Activated CD4-positive, alpha-beta memory T cell treated with anti-CD3 and anti-CD28 coated beads, Interleukin-2, amount 10 ng/mL, durations not matched to agents 7 days and 5 days (primary cell): ENCODE measurements around the gene EXOC1L. TPM values are rescaled to one million over a fixed set of nuclear protein-coding genes. Genes with fewer than 3 reads are reported as not detected.
"Not testable (repeated sequence)": the region's sequence is repeated elsewhere in the genome, so short reads cannot be mapped to it uniquely, and the experiment has no call there.

ENCODE experiments used
- CTCF ChIA-PET: fragments of 350-600 bp; sonication (Branson Sonifier 250); formaldehyde crosslinking; loops from one replicate; lab custom pipeline; 2021; ENCODE audit warnings: antibody characterized with exemption, inconsistent platforms; lab: Charles Lee
- POLR2A ChIA-PET: fragments of 350-600 bp; sonication (Branson Sonifier 250); formaldehyde crosslinking; loops from one replicate; lab custom pipeline; 2021; ENCODE audit warnings: antibody characterized with exemption; lab: Charles Lee
- DNase-seq: peaks from one replicate; pipeline ENCODE4 v3.0.0-alpha.2; 2020
- H3K27ac Mint-ChIP-seq: one replicate; pipeline ENCODE4 v1.8.0; 2021; ENCODE audit warnings: mild to moderate bottlenecking, mixed read lengths
- H3K27me3 Mint-ChIP-seq: one replicate; pipeline ENCODE4 v1.8.0; 2021; ENCODE audit warnings: mixed read lengths
- H3K36me3 Mint-ChIP-seq: one replicate; pipeline ENCODE4 v1.8.0; 2021; ENCODE audit warnings: low read depth, mixed read lengths
- H3K4me1 Mint-ChIP-seq: one replicate; pipeline ENCODE4 v1.8.0; 2021; ENCODE audit warnings: mixed read lengths
- H3K4me3 Mint-ChIP-seq: one replicate; pipeline ENCODE4 v1.8.0; 2021; ENCODE audit warnings: mild to moderate bottlenecking, mixed read lengths
- H3K9me3 Mint-ChIP-seq: one replicate; pipeline ENCODE4 v1.8.0; 2021; ENCODE audit warnings: mixed read lengths
- total RNA-seq, 2 experiments: library from RNA; stranded (reverse); gene quantifications; one replicate each; pipeline ENCODE4 v1.2.3, GENCODE V29; 2021

EXOC1L gene
- total RNA-seq, 2 experiments from 2014 or later = not detected

DNA sequence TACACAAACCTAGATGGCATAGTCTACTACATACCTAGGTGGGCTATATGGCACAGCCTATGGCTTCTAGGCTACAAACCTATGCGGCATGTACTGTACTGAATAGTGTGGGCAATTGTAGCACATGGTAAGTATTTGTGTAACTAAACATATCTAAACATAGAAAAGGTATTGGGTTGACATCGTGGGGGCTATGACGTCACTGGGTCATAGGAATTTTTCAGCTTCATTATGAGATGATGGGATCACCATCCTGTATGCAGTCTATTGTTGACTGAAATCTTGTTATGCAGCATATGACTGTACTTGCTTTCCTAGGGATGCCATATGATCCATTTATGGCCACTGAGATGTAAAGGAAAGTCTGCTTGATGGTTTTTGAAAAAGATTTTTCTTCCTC, 1.9 kb upstream of the EXOC1L start:
- POLR2A ChIA-PET = no interaction called here

DNA sequence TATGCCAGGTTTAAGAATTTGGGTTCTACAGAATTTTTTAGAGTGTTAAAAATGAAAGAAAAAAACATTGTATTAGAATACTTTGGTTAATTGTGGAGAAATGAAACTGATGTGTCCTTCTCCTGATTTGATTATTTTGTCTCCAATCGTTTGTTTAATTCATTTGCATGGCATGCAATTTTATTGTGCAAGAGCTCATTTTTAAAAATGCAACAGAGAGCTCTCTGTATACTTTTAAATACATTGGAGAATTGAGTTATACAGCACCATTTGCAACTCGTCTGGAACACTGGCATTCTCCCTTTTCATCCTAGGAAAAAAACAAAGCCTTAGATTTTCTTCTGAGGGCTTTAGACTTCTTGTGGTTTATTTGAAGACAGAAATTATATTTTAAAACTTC, 689 bp downstream of the EXOC1L start:
- H3K27me3 Mint-ChIP-seq = peaks cover 18% of the 10 kb centered on the region
- H3K9me3 Mint-ChIP-seq = no peaks in the 10 kb centered on the region
- H3K36me3 Mint-ChIP-seq = no peaks in the 10 kb centered on the region
- ChIA-PET POLR2A (no interaction called here), CTCF (no interaction called here)
- H3K4me3 Mint-ChIP-seq = no peak overlapping the region
- H3K27ac Mint-ChIP-seq = no peak overlapping the region
- no peak for DNase-seq
- no peaks in the 10 kb centered on the region for H3K4me1 Mint-ChIP-seq

More for the DNA sequence above, 1.9 kb upstream of the EXOC1L start:
- H3K4me1 Mint-ChIP-seq = no peaks in the 10 kb centered on the region
- no peaks in the 10 kb centered on the region for H3K9me3 Mint-ChIP-seq
- no peaks in the 10 kb centered on the region for H3K36me3 Mint-ChIP-seq
- DNase-seq = no peak
- CTCF ChIA-PET = no interaction called here
- no peak overlapping the region for H3K27ac Mint-ChIP-seq
- no peak overlapping the region for H3K4me3 Mint-ChIP-seq
- H3K27me3 Mint-ChIP-seq = peaks cover 18% of the 10 kb centered on the region

DNA sequence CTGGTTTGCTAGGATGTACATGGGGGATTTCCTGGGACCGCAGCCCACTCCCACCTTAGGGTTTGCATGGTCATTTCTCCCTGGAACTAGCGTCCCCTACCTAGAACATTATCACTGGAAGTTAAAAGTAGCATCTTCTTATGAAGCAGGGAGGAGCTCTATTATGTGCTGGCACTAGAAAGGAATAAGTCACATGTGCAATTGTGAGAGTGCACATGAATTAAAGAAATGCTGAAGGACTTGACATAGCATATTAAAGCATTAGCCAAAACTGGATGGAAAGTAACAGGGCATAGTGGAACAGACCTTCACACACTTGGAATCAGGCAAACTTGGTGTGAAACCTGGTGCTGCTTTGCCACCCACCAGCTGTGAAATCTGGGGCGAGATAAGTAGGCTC, 2.7 kb downstream of the EXOC1L start:
- Mint-ChIP-seq H3K36me3 (no peaks in the 10 kb centered on the region), H3K4me3 (no peak overlapping the region), H3K4me1 (no peaks in the 10 kb centered on the region), H3K27ac (no peak overlapping the region), H3K27me3 (peaks cover 16% of the 10 kb centered on the region), H3K9me3 (no peaks in the 10 kb centered on the region)
- ChIA-PET CTCF (no interaction called here), POLR2A (no interaction called here)
- no peak for DNase-seq

DNA sequence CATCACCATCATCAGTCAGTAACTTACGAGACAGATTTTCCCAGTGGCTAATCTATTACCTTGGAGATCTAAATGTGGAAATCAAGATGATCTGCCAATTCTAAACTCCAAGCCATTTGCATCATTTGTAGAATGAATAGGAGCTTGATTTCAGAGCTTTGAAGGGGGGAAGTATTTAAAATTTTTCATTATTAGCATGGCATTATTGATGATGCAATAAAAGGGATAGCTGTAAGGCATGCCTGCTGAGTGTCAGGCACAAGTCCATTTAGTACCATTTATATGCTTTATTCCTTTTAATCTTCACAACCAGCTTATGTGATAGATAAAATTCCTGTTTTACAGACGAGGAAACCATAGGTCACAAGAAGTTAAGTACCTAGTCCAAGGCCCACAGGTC, 5.3 kb downstream of the EXOC1L start:
- ChIA-PET CTCF (no interaction called here), POLR2A (no interaction called here)
- no peaks in the 10 kb centered on the region for H3K9me3 Mint-ChIP-seq
- H3K36me3 Mint-ChIP-seq = no peaks in the 10 kb centered on the region
- H3K4me1 Mint-ChIP-seq = no peaks in the 10 kb centered on the region
- H3K4me3 Mint-ChIP-seq = no peak overlapping the region
- no peak overlapping the region for H3K27ac Mint-ChIP-seq
- no peak for DNase-seq
- H3K27me3 Mint-ChIP-seq = peaks cover 23% of the 10 kb centered on the region

DNA sequence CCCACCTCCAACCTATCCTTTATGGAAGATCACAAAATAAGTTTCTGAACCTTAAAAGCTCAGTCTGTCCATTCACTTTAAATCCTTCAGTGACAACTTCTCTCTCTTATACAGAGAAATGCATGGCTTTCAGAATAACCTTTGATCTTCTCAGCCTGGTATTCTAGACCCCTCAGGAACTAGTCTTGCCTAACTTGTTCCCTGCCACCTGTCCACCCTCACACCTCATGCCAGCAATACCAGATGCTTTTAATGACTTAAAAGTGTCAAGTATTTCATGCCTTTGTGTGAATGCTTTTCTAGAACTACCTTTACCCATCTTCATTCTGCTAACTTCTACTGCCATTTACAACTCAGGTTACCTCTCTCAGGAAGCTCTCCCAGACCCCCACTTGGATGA, 7.4 kb downstream of the EXOC1L start:
- no peak overlapping the region for H3K4me3 Mint-ChIP-seq
- ChIA-PET CTCF (no interaction called here), POLR2A (no interaction called here)
- no peak for DNase-seq
- H3K27me3 Mint-ChIP-seq = peaks cover 25% of the 10 kb centered on the region
- H3K36me3 Mint-ChIP-seq = no peaks in the 10 kb centered on the region
- H3K4me1 Mint-ChIP-seq = no peaks in the 10 kb centered on the region
- H3K9me3 Mint-ChIP-seq = no peaks in the 10 kb centered on the region
- H3K27ac Mint-ChIP-seq = no peak overlapping the region

DNA sequence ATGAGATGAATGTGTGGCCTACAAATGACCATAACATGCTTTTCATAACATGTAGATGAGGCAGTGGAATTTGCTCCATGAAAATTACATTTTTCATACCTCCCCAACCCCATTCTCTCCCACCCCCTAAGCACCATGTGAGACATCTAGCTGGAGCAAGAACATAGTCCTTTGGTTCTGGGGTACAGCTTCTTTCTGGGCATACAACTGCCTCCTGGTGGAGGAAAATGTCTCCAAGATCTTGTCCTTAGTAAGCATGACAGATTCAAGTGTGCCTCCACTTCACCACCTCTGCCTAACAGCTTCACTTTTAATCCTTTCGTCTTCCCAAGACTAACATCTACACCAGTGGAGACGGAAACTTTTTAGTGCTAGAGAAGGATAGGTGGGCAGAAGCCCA, 8.0 kb downstream of the EXOC1L start:
- POLR2A ChIA-PET = no interaction called here
- CTCF ChIA-PET = no interaction called here
- H3K4me3 Mint-ChIP-seq = no peak overlapping the region

DNA sequence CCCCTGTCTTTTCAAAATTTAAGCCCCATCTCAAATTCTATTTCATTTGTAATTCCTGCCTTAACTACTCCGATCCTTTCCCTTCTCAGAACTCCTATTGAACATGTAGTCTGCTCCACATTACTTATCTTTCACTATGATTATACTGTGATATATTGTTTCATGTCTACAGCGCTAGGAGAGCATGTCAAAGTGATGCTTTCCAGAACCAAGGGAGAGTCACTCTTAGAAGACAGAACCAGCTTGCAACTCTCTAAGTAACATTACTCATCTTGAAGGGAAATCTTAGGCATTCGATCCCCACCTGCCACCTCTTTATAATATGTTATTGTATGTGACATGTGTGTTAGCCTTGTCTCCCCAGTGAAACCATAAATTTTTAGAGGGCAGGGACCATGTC, 10.5 kb downstream of the EXOC1L start:
- POLR2A ChIA-PET = no interaction called here
- no peak for DNase-seq
- Mint-ChIP-seq H3K27ac (no peak overlapping the region), H3K36me3 (no peaks in the 10 kb centered on the region), H3K27me3 (peaks cover 35% of the 10 kb centered on the region), H3K9me3 (no peaks in the 10 kb centered on the region), H3K4me1 (no peaks in the 10 kb centered on the region), H3K4me3 (no peak overlapping the region)
- CTCF ChIA-PET = no interaction called here

More for the DNA sequence above, 8.0 kb downstream of the EXOC1L start:
- no peaks in the 10 kb centered on the region for H3K36me3 Mint-ChIP-seq
- peaks cover 23% of the 10 kb centered on the region for H3K27me3 Mint-ChIP-seq
- H3K27ac Mint-ChIP-seq = no peak overlapping the region
- no peak for DNase-seq
- H3K4me1 Mint-ChIP-seq = no peaks in the 10 kb centered on the region
- no peaks in the 10 kb centered on the region for H3K9me3 Mint-ChIP-seq

DNA sequence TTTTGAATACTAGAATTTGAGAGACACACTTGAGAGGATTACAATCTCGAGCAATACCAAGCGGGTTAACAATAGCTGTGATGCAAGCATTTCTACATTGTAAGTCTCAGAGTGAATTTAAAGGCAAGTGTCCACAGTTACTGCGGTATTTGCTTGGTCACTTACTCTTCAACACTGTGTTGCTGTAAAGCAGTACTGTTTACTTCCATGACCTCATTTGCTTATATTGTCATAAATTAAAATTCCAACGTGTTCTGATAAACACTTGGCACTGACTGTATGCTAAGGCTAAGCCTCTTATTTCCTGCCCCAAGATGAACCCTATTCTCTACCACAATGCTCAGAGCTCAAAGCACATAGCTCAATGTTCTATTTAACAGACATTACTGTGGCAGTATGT, 11.1 kb downstream of the EXOC1L start:
- Mint-ChIP-seq H3K36me3 (no peaks in the 10 kb centered on the region), H3K9me3 (no peaks in the 10 kb centered on the region), H3K4me1 (no peaks in the 10 kb centered on the region), H3K27ac (no peak overlapping the region), H3K4me3 (no peak overlapping the region), H3K27me3 (peaks cover 40% of the 10 kb centered on the region)
- DNase-seq = no peak
- POLR2A ChIA-PET = no interaction called here
- CTCF ChIA-PET = no interaction called here

DNA sequence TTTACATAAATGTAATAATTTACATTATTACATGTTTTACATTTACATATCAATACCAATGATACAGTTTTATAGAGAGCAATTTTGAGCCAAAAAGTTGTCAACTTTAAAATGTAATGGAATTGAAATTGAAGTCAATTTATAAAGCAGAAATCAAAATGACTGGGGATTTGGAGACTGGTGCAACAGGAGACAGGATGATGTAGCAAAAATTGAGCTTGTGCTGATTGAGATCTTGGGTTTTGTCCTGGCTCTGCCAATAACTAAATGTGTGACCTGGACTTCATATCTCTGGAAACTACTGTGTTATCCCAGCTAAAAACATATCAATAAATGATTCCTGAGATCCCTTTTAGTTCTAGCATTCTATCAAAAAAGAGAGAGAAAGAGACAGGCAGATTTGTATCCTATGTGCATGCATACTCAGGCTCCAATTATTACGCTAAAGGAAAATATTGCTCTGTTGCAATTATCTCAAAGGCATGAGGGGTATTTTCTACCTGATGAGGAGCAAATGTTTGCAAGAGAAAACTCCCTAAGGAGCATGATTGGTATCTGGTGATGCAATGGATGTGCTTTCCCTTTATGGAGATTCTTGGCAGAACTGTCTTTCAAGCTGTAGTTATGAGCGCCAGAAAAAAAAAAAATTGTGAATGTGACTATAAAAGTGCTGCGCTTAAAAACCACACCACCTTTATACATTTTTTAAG, 14.7 kb downstream of the EXOC1L start:
- Mint-ChIP-seq H3K9me3 (peaks cover 3% of the 10 kb centered on the region), H3K27ac (no peak overlapping the region), H3K36me3 (no peaks in the 10 kb centered on the region), H3K4me1 (no peaks in the 10 kb centered on the region), H3K27me3 (peaks cover 42% of the 10 kb centered on the region), H3K4me3 (no peak overlapping the region)
- no peak for DNase-seq
- CTCF ChIA-PET = no interaction called here
- POLR2A ChIA-PET = no interaction called here

DNA sequence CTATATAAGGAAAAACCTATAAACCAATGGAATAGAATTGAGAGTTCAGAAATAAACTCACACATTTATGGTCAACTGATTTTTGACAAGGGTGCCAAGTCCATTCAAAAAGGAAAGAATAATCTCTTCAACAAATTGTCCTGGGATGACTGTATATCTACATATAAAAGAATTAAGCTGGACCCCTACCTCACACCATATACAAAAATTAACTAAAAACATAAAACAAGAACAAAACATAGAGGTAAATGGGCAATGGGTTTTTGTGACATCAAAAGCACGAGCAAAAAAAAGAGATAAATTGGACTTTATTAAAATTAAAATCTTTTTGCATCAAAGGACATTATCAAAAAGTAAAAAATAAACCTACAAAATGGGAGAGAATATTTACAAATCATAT, 18.3 kb downstream of the EXOC1L start:
- DNase-seq = no peak
- H3K36me3 Mint-ChIP-seq = no peaks in the 10 kb centered on the region
- ChIA-PET POLR2A (no interaction called here), CTCF (no interaction called here)
- peaks cover 28% of the 10 kb centered on the region for H3K27me3 Mint-ChIP-seq
- peaks cover 3% of the 10 kb centered on the region for H3K9me3 Mint-ChIP-seq
- H3K4me1 Mint-ChIP-seq = no peaks in the 10 kb centered on the region
- H3K27ac Mint-ChIP-seq = no peak overlapping the region
- no peak overlapping the region for H3K4me3 Mint-ChIP-seq

DNA sequence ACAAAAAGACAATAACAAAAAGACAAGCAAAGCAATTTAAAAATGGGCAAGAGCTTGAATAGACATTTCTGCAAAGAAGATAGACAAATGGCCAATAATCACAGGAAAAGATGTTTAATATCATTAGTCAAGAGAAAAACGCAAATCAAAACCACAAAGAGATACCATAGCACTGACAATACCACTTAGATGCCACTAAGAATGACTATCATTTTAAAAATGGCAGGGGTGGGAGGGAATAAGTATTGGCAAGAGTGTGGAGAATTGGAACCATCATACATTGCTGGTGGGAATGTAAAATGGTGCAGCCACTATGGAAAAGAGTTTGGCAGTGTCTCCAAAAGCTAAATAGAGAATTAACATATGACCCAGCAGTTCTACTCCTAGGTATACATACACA, 18.8 kb downstream of the EXOC1L start:
- no peak overlapping the region for H3K4me3 Mint-ChIP-seq
- ChIA-PET POLR2A (no interaction called here), CTCF (no interaction called here)
- H3K36me3 Mint-ChIP-seq = no peaks in the 10 kb centered on the region
- peaks cover 28% of the 10 kb centered on the region for H3K27me3 Mint-ChIP-seq
- peaks cover 3% of the 10 kb centered on the region for H3K9me3 Mint-ChIP-seq
- no peak overlapping the region for H3K27ac Mint-ChIP-seq
- H3K4me1 Mint-ChIP-seq = no peaks in the 10 kb centered on the region
- no peak for DNase-seq

DNA sequence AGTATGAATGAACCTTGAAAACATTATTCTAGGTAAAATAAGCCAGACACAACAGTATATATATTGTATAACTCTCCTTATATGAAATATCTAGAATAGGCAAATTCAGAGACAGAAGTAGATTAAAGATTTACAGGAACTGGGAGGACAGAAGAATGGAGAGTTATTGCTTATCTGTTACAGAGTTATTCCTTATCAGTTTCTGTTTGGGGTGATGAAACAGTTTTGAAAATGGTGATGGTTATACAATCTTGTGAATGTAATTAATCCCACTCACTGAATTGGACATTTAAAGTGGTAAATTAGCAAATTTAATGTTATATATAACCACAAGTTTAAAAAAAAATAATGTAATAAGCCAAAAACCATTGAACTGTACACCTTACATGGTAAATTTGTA, 19.4 kb downstream of the EXOC1L start:
- DNase-seq = no peak
- no peak overlapping the region for H3K27ac Mint-ChIP-seq
- no peaks in the 10 kb centered on the region for H3K36me3 Mint-ChIP-seq
- no peak overlapping the region for H3K4me3 Mint-ChIP-seq
- ChIA-PET POLR2A (no interaction called here), CTCF (no interaction called here)
- H3K9me3 Mint-ChIP-seq = peaks cover 3% of the 10 kb centered on the region
- H3K4me1 Mint-ChIP-seq = no peaks in the 10 kb centered on the region
- H3K27me3 Mint-ChIP-seq = peaks cover 25% of the 10 kb centered on the region

DNA sequence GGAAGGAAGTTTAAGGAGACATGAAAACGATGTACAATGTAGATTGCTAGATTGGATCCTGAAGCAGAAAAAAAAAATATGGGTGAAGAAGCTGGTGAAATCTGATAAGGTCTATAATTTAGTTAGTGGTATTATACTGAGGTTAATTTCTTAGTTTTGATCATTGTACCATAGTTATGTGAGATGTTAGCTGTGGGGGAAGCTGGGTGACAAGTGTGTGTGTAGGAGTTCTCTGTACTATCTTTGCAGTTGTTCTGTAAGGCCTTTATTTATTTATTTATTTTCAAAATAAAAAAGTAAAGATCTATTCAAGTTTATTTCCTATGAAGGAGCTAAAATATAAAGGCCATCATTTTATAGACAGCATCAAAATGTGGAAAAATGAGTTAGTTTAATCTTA, 21.4 kb downstream of the EXOC1L start:
- POLR2A ChIA-PET = no interaction called here
- H3K9me3 Mint-ChIP-seq = peaks cover 3% of the 10 kb centered on the region
- CTCF ChIA-PET = no interaction called here
- H3K27me3 Mint-ChIP-seq = peaks cover 14% of the 10 kb centered on the region
- no peak overlapping the region for H3K4me3 Mint-ChIP-seq
- DNase-seq = no peak
- H3K36me3 Mint-ChIP-seq = no peaks in the 10 kb centered on the region
- H3K27ac Mint-ChIP-seq = no peak overlapping the region
- H3K4me1 Mint-ChIP-seq = no peaks in the 10 kb centered on the region

DNA sequence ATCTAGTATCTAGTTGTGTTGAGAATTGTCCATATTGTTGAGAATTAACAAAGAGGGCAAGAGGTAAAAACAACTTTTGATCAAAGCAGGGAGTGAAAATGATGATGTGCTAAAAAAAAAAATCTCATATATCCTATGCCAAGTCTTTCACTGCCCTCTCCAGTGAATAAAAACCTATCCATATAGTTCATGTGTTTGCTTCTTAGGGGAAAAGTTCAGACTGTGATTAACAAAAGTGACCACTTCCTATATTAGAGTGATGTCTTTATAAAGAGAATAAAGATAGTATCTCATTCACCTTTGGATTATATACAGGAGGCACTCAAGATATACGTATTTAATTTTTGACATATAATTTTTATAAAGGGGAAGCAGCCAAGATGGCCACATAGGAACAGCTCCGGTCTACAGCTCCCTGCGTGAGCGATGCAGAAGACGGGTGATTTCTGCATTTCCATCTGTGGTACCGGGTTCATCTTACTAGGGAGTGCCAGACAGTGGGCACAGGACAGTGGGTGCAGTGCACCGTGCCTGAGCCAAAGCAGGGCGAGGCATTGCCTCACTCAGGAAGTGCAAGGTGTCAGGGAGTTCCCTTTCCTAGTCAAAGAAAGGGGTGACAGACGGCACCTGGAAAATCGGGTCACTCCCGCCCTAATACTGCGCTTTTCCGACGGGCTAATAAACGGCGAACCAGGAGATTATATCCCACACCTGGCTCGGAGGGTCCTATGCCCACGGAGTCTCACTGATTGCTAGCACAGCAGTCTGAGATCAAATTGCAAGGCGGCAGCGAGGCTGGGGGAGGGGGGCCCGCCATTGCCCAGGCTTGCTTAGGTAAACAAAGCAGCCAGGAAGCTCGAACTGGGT, 22.0 kb downstream of the EXOC1L start:
- CTCF ChIA-PET, POLR2A ChIA-PET, H3K9me3 Mint-ChIP-seq, H3K36me3 Mint-ChIP-seq, H3K27me3 Mint-ChIP-seq, DNase-seq, H3K4me3 Mint-ChIP-seq, H3K27ac Mint-ChIP-seq, H3K4me1 Mint-ChIP-seq: not testable (repeated sequence)
